Aorta (tissue), 5 donors: ENCODE data around the gene PTER. TPM values are rescaled to one million over a fixed set of nuclear protein-coding genes. Genes with fewer than 3 reads are reported as not detected.

Experiments
- ATAC-seq: fragments of 200-7000 bp; cut with Tn5 transposase; one replicate; pipeline ENCODE4 v1.9.1; 2022; ENCODE audit warnings: moderate library complexity; ENCODE audit not compliant: low FRiP score
- DNase-seq, 2 donors: peaks; one replicate each; pipeline ENCODE4 v3.0.0-alpha.2; 2020
- H3K27ac ChIP-seq, 2 donors: one replicate each; pipeline ENCODE4 v1.5.1; 2013; ENCODE audit warnings: low read length in 2 of 2, mild to moderate bottlenecking in 2 of 2, moderate library complexity in 2 of 2, control low read depth in 1 of 2, inconsistent platforms in 1 of 2, low read depth in 1 of 2
- H3K27me3 ChIP-seq, 2 donors: one replicate each; pipeline ENCODE4 v1.6.1; 2013; ENCODE audit warnings: control low read depth in 1 of 2, low read length in 1 of 2, mild to moderate bottlenecking in 1 of 2, moderate library complexity in 1 of 2; ENCODE audit not compliant: insufficient read depth in 2 of 2, control insufficient read depth in 1 of 2
- H3K36me3 ChIP-seq, 2 donors: one replicate each; pipeline ENCODE4 v1.6.1; 2013; ENCODE audit warnings: control low read depth in 1 of 2, low read length in 1 of 2, mild to moderate bottlenecking in 1 of 2; ENCODE audit not compliant: insufficient read depth in 2 of 2, control insufficient read depth in 1 of 2
- H3K4me1 ChIP-seq, 2 donors: one replicate each; pipeline ENCODE4 v1.6.1; 2013; ENCODE audit warnings: low read length in 2 of 2, control low read depth in 1 of 2, mild to moderate bottlenecking in 1 of 2, moderate library complexity in 1 of 2; ENCODE audit not compliant: insufficient read depth in 2 of 2, control insufficient read depth in 1 of 2
- H3K4me3 ChIP-seq, 2 donors: one replicate each; pipeline ENCODE4 v1.5.1; 2013; ENCODE audit warnings: low read length in 2 of 2, control low read depth in 1 of 2, mild to moderate bottlenecking in 1 of 2
- H3K9me3 ChIP-seq: one replicate; pipeline ENCODE4 v1.6.1; 2013; ENCODE audit warnings: mild to moderate bottlenecking, low read length; ENCODE audit not compliant: control insufficient read depth
- WGBS, 2 donors: extraction: QIAGEN DNeasy Blood & Tissue Kit; methylation state at CpG; one replicate each; pipeline ENCODE4 v1.1.7; 2013; 5-methylcytosine and 5-hydroxymethylcytosine counted together
- intact Hi-C, 2 donors: fragments of 100-400 bp; cut with DNase I; formaldehyde crosslinking; loops; one replicate each; pipeline versions ENCODE4 v1.14.2 to v1.15.0; 2022
- polyA plus RNA-seq, 2 donors: library from polyadenylated mRNA; stranded (reverse); fragments of 200-250 nt; gene quantifications; one replicate each; pipeline ENCODE4 v1.2.3, GENCODE V29; 2013
- total RNA-seq, 2 donors: library from RNA; stranded (reverse); fragmentation: NEBNext Ultra II Directional; extraction: Animal tissue kit (Norgen Biotek cat#: 25700); gene quantifications; one replicate each; pipeline ENCODE4 v1.2.1, GENCODE V29; 2021
- donor health status: healthy with polysubstance abuse.
- donor health status: Bipolar disorder and iron deficiency.
- donor health status: DM: no; HTN: no; CAD: no.
- donor health status: DM: no; HTN: no; CAD: no.
- donor health status: DM: yes; HTN: yes; CAD: no.

The PTER gene
- total and polyA plus RNA-seq, 4 donors, result 3.0 to 11.6 (median 6.6) TPM

DNA sequence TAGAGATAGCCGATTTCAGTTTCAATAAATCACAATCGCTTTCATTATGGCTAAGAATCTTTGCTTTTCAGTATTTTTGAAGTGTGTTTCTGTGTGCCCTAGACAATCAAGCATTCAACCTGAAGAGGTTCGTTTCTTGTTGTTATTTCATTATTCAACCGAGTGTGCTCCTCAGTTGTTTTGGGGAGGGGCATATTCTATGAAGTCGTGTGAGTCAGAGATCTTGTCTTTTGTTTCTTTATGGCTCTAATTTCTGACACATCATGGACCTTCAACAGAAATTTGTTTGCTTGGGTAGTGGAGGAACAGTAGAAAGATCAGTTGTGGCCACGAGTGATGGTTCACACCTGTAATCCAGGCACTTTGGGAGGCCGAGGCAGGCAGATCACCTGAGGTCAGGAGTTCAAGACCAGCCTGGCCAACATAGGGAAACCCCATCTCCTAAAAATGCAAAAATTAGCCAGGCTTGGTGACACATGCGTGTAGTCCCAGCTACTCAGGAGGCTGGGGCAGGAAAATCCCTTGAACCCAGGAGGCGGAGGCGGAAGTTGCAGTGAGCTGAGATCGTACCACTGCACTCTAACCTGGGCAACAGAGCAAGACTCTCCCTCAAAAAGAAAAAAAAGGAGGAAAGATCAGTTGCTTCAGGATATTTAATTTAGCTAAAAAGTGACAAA lies 46.6 kb downstream of the PTER start:
- H3K27ac ChIP-seq, result no peak overlapping the region
- no peaks in the 10 kb centered on the region for H3K9me3 ChIP-seq
- ATAC-seq, result no peak
- H3K36me3 ChIP-seq, result no peaks in the 10 kb centered on the region
- H3K27me3 ChIP-seq, result no peaks in the 10 kb centered on the region
- DNase-seq, result no peak
- no peaks in the 10 kb centered on the region for H3K4me1 ChIP-seq
- no peak overlapping the region for H3K4me3 ChIP-seq
- 93 to 94% methylated on average over 11 of the region's 11 CpGs for WGBS, 2 donors
- intact Hi-C loops, result no loop called here

DNA sequence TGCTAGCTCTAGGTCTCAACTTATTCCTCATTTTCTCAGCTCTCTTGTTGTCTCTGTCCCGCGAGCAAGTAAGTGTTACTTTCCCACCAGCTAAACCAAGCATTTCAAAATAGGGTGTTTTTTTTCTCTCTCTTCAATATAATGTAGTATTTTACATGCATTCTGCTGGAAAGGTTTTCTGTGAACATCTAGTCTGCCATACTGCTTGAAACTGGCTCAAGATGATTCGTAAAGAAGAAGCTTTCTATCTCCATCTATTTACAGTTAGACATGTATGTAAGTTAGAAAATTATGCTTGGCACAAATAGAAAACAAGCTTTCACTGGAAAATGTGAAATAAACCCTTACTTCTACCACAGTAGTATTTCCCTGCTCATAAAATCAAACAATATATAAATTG lies 53.7 kb downstream of the PTER start:
- ATAC-seq (no peak), DNase-seq (no peak)
- 88 to 92% methylated on average over 3 of the region's 3 CpGs for WGBS, 2 donors
- Histone ChIP-seq H3K4me1 (no peaks in the 10 kb centered on the region), H3K27me3 (no peaks in the 10 kb centered on the region), H3K27ac (no peak overlapping the region), H3K9me3 (no peaks in the 10 kb centered on the region), H3K36me3 (peaks cover 2 to 3% of the 10 kb centered on the region in 2 donors), H3K4me3 (no peak overlapping the region)
- intact Hi-C loops, result no loop called here

DNA sequence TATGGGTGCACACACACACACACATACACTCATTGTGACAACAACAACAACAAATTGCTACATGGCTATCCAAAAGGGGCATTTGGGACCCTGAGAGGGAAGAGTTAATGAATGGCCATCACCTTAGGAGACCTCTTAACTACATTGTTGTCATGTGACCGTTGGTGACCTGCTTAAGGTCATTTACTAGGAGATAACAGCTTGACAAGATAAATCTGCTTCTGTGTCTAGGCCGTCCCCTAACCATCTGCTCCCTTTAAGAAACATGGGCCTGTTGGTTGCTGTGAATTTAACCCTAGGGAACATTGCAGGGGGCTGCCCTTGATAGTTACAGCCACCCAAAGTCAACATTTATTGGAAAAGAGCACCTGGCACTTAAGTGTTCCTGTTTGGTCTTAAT lies 55.1 kb downstream of the PTER start:
- ATAC-seq (no peak), DNase-seq (no peak)
- 58% methylated on average over 2 of the region's 2 CpGs for WGBS, 2 donors
- H3K4me1 ChIP-seq, result no peaks in the 10 kb centered on the region
- H3K4me3 ChIP-seq, result no peak overlapping the region
- no peaks in the 10 kb centered on the region for H3K27me3 ChIP-seq
- no peaks in the 10 kb centered on the region for H3K9me3 ChIP-seq
- intact Hi-C loops, result no loop called here
- no peak overlapping the region for H3K27ac ChIP-seq
- H3K36me3 ChIP-seq, result peaks cover 3 to 4% of the 10 kb centered on the region in 2 donors

DNA sequence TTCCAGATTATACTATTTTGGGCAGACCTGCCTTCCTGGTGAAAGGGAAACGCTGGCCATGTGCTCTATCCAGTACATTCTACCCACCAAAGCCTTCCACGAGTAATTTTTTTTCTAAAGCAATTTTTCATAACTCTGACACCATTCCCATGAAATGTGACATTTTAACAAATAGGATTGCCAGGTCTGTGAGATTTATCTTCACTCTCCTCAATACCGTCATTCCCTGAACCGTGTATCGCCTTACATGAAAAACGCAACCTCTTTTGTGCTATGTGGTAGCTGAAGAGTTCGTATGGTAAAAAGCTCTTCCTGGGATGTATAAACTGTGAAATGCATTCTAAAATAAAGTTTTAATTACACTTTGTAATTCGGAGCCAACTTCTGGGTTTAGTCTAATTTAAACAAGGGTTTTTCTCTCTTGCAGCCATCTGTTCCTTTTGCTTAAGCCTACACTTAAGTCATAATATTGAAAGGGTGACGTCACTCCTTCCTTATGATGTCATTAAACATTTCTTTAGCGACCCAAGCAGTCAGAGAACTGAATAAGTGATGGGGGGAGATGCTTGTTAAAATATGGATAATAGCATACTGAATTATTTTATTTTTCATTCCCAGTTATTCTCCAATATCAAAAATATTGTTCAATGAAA lies 57.2 kb downstream of the PTER start:
- ATAC-seq, result no peak
- intact Hi-C loops, result no loop called here
- 48 to 64% methylated on average over 10 of the region's 10 CpGs for WGBS, 2 donors

DNA sequence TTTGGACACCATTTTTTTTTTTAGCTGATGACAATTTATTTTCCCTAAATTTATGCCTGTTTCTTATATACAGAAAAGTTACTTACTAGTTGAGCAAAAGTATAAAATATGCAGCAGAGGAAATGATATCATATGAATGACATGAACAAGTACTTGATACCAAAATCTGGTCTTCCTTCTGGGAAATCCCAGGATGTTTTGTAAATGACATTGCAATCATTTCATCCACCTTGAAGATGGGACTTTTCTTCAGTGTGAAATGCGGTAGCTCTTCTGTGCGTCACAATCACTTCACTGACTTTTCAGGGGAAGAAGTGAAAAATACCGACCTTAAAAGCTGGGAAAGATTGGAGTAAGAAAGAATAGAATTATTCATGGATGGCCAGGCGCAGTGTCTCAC lies 61.1 kb downstream of the PTER start:
- Histone ChIP-seq H3K27me3 (no peaks in the 10 kb centered on the region), H3K4me1 (no peaks in the 10 kb centered on the region), H3K36me3 (peaks cover 0 to 2% of the 10 kb centered on the region in 2 donors), H3K4me3 (no peak overlapping the region), H3K27ac (no peak overlapping the region), H3K9me3 (no peaks in the 10 kb centered on the region)
- WGBS, 2 donors, result 96% methylated on average over 4 of the region's 4 CpGs
- DNase-seq (no peak), ATAC-seq (no peak)
- intact Hi-C loops, result no loop called here

More for the DNA sequence above, 57.2 kb downstream of the PTER start:
- H3K9me3 ChIP-seq, result no peaks in the 10 kb centered on the region
- no peaks in the 10 kb centered on the region for H3K4me1 ChIP-seq
- H3K4me3 ChIP-seq, result no peak overlapping the region
- no peak overlapping the region for H3K27ac ChIP-seq
- H3K36me3 ChIP-seq, result peaks cover 0 to 4% of the 10 kb centered on the region in 2 donors
- H3K27me3 ChIP-seq, result no peaks in the 10 kb centered on the region
- no peak for DNase-seq

DNA sequence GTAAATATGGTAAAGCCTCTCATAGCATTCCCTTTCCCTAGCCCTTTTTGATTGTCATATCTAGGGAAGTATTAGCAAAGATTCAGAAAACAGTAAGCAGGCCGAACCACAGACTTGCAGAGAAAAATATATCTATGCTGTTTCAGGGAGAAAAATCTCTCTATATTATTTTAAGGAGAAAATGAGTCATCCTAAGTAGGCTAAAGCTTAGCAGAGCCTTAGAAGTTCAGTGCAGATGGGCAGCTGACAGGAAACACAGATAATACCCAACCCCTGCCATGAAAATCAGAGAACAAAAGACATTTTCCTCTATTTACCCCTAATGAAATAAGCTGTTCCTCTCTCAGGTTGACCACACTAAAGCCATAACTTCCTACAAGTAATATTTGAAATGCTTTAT lies 68.4 kb downstream of the PTER start:
- H3K27ac ChIP-seq, result no peak overlapping the region
- no peak for ATAC-seq
- intact Hi-C loops, result no loop called here
- no peak overlapping the region for H3K4me3 ChIP-seq
- no peaks in the 10 kb centered on the region for H3K9me3 ChIP-seq
- H3K4me1 ChIP-seq, result no peaks in the 10 kb centered on the region
- 88 to 92% methylated on average over 1 of the region's 1 CpG for WGBS, 2 donors
- DNase-seq, result no peak
- no peaks in the 10 kb centered on the region for H3K27me3 ChIP-seq
- peaks cover 0 to 2% of the 10 kb centered on the region in 2 donors for H3K36me3 ChIP-seq

DNA sequence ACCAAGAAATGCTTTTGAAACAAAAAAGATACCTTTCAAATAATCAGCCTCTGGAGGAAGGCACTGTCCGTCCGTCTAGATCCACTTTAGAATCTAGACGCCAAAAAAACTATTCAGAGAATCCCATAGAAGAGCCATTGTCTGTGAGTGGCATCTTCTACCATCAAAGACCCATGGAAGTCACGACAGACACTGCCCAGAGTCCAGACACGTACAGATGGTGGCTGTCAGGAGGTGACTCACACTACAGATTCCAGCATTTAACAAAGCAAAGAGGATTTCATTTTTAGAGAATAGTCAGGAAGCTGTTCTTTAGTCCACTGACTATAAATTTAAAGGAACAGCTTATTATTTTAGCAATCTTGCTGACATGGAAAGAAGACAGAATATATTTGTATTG lies 73.2 kb downstream of the PTER start:
- 75 to 78% methylated on average over 5 of the region's 5 CpGs for WGBS, 2 donors
- H3K27me3 ChIP-seq, result no peaks in the 10 kb centered on the region

DNA sequence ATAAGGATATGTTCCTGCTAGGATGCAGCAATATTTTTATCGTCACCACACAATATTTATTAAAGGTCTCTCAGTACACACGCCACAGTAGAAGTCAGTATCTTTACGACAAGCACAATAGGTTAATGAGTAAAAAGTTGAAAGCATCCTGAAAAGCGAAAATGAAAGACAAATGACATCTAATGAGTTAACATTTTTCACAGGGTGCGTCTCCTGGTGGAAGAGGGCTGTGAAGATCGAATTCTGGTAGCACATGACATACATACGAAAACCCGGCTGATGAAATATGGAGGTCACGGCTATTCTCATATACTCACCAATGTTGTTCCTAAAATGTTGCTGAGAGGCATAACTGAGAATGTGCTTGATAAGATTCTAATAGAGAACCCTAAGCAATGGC lies 74.0 kb downstream of the PTER start:
- 90 to 91% methylated on average over 9 of the region's 9 CpGs for WGBS, 2 donors
- Histone ChIP-seq H3K27me3 (no peaks in the 10 kb centered on the region), H3K4me3 (no peak overlapping the region), H3K36me3 (peaks cover 0 to 2% of the 10 kb centered on the region in 2 donors), H3K4me1 (no peaks in the 10 kb centered on the region), H3K9me3 (no peaks in the 10 kb centered on the region), H3K27ac (no peak overlapping the region)
- DNase-seq (no peak), ATAC-seq (no peak)
- intact Hi-C loops, result no loop called here

More for the DNA sequence above, 73.2 kb downstream of the PTER start:
- no peak for DNase-seq
- Histone ChIP-seq H3K36me3 (peaks cover 0 to 2% of the 10 kb centered on the region in 2 donors), H3K4me1 (no peaks in the 10 kb centered on the region), H3K4me3 (no peak overlapping the region), H3K27ac (no peak overlapping the region), H3K9me3 (no peaks in the 10 kb centered on the region)
- intact Hi-C loops, result no loop called here
- no peak for ATAC-seq

DNA sequence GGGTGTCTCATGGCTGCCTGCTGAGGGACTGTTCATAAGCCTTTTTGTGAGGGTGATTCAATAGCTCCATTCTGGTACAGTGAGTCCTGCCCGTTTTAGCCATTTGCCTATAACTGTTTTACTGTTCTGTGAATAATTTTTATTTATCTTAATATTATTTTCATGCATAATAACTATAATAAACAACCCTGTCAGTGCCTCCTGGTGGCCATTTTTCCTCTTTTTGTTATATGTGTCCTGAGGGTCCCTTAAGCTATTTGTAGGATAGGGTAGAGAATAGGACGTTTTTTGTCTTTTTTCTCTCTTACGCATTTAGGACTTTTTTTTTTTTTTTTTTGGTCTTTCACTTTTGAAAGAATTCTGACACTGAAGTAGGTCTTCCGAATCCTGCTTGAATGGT lies 82.0 kb downstream of the PTER start:
- no peak for ATAC-seq
- Histone ChIP-seq H3K27me3 (no peaks in the 10 kb centered on the region), H3K27ac (no peak overlapping the region), H3K36me3 (no peaks in the 10 kb centered on the region), H3K9me3 (no peaks in the 10 kb centered on the region), H3K4me1 (no peaks in the 10 kb centered on the region), H3K4me3 (no peak overlapping the region)
- DNase-seq, result no peak
- intact Hi-C loops, result no loop called here
- 85 to 87% methylated on average over 4 of the region's 4 CpGs for WGBS, 2 donors
